ENCODE data around the gene ATF6. TPM values are rescaled to one million over a fixed set of nuclear protein-coding genes. Genes with fewer than 3 reads are reported as not detected.
"Not testable (repeated sequence)": the region's sequence is repeated elsewhere in the genome, so short reads cannot be mapped to it uniquely, and the experiment has no call there.

Gene ATF6
- total and polyA plus RNA-seq, 8 donors: 2.2 to 29.5 (median 16.9) TPM

GRCh38 chr1:161720956-161721737, 45.0 kb upstream of the ATF6 start, which contains the start of gene FCRLB:
Gene FCRLB (plus strand): TSS chr1:161721544. CDS start chr1:161722673, 1,129 bp downstream.
- Histone ChIP-seq H3K36me3 (no peaks in the 10 kb centered on the region), H3K4me3 (no peak within 1 kb of the TSS), H3K4me1 (peaks cover 0 to 7% (median 0%) of the 10 kb centered on the region in 3 donors), H3K27me3 (no peaks in the 10 kb centered on the region), H3K9me3 (no peaks in the 10 kb centered on the region), H3K27ac (no peak within 1 kb of the TSS)
- DNase-seq: no peak
- no peak for FAIRE-seq
- TF ChIP-seq CTCF (IDR thresholded peaks at IDR 0.05): no peak
- WGBS, 2 donors: 32 to 44% methylated on average over 4 of the region's 4 CpGs
- intact Hi-C loops (cut with DNase I): no loop called here
- ATAC-seq: no peak

- no peak for TF ChIP-seq CTCF (IDR thresholded peaks at IDR 0.05)
- Histone ChIP-seq H3K4me3 (no peak overlapping the region), H3K4me1 (peaks cover 0 to 7% (median 0%) of the 10 kb centered on the region in 3 donors), H3K36me3 (no peaks in the 10 kb centered on the region), H3K9me3 (no peaks in the 10 kb centered on the region), H3K27me3 (no peaks in the 10 kb centered on the region), H3K27ac (no peak overlapping the region)
- no peak for ATAC-seq
- FAIRE-seq: no peak
- no peak for DNase-seq
- 54 to 56% methylated on average over 8 of the region's 8 CpGs for WGBS, 2 donors
- intact Hi-C loops (cut with DNase I): no loop called here
Measured at GRCh38 chr1:161721738-161722343, 44.3 kb upstream of the ATF6 start.

GRCh38 chr1:161722406-161722805, 43.7 kb upstream of the ATF6 start:
- WGBS, 2 donors: 68% methylated on average over 1 of the region's 1 CpG; no CpG with 5 or more reads in 1 of the 2 donors
- TF ChIP-seq CTCF (IDR thresholded peaks at IDR 0.05): no peak
- peaks cover 0 to 7% (median 0%) of the 10 kb centered on the region in 3 donors for H3K4me1 ChIP-seq
- ATAC-seq (no peak), DNase-seq (no peak), FAIRE-seq (no peak)
- H3K4me3 ChIP-seq: no peak overlapping the region
- no peaks in the 10 kb centered on the region for H3K27me3 ChIP-seq
- H3K9me3 ChIP-seq: no peaks in the 10 kb centered on the region
- intact Hi-C loops (cut with DNase I): no loop called here
- no peaks in the 10 kb centered on the region for H3K36me3 ChIP-seq
- H3K27ac ChIP-seq: no peak overlapping the region

GRCh38 chr1:161723459-161724141, 42.5 kb upstream of the ATF6 start:
- ATAC-seq: no peak
- Histone ChIP-seq H3K27ac (no peak overlapping the region), H3K4me3 (no peak overlapping the region), H3K27me3 (no peaks in the 10 kb centered on the region), H3K36me3 (no peaks in the 10 kb centered on the region), H3K9me3 (no peaks in the 10 kb centered on the region), H3K4me1 (peaks cover 0 to 7% (median 0%) of the 10 kb centered on the region in 3 donors)
- no peak for TF ChIP-seq CTCF (IDR thresholded peaks at IDR 0.05)
- DNase-seq: no peak
- 68 to 81% methylated on average over 8 of the region's 8 CpGs for WGBS, 2 donors
- intact Hi-C loops (cut with DNase I): no loop called here
- FAIRE-seq: no peak

- 44 to 45% methylated on average over 22 of the region's 22 CpGs for WGBS, 2 donors
- ATAC-seq; H3K4me1 ChIP-seq; intact Hi-C loops (cut with DNase I); H3K27me3 ChIP-seq; H3K9me3 ChIP-seq; H3K36me3 ChIP-seq; FAIRE-seq; DNase-seq: not testable (repeated sequence)
- Histone ChIP-seq H3K4me3 (peak overlapping the region; percentile 68 to 90 (median 74)), H3K27ac (peak overlapping the region in 1 of 4 donors; percentile 83)
Measured at GRCh38 chr1:161725258-161725907, 40.7 kb upstream of the ATF6 start.
